ENCODE data around the gene SDC4. TPM values are rescaled to one million over a fixed set of nuclear protein-coding genes. Genes with fewer than 3 reads are reported as not detected.

SDC4 gene
- total and polyA plus RNA-seq, 2 experiments from 2014 or later: 28.5 to 39.9 TPM

- H3K4me1 Mint-ChIP-seq: peaks cover 11% of the 10 kb centered on the region; the same call in 2 of the 3 replicates
- H3K27ac Mint-ChIP-seq: no peak overlapping the region
- H3K27me3 Mint-ChIP-seq (ENCODE audit: insufficient read depth, low read depth, poor library complexity): peaks cover 23% of the 10 kb centered on the region
- no peaks in the 10 kb centered on the region; the same call in 1 of the 2 replicates for H4K20me1 ChIP-seq (replicated peaks; ENCODE audit: insufficient read depth)
- no peaks in the 10 kb centered on the region for H3F3A ChIP-seq (replicated peaks; ENCODE audit: low read depth)
- no peaks in the 10 kb centered on the region for H3K36me3 ChIP-seq (ENCODE audit: insufficient read depth)
- H3K9me3 Mint-ChIP-seq: no peaks in the 10 kb centered on the region; the same call in 2 of the 3 replicates
- H3K36me3 Mint-ChIP-seq (ENCODE audit: low read depth): peaks cover 2% of the 10 kb centered on the region; the same call in 1 of the 3 replicates
- peak overlapping the region; percentile 65 for H3K4me3 ChIP-seq
- TF ChIP-seq EZH2 (IDR thresholded peaks at IDR 0.05; ENCODE audit: low read depth, unreplicated experiment) (no peak), STAT1 (IDR thresholded peaks at IDR 0.05; ENCODE audit: unreplicated experiment) (no peak)
- H3K4me2 ChIP-seq: peak overlapping the region; percentile 76
- peaks cover 12% of the 10 kb centered on the region; the same call in 1 of the 2 replicates for H3K27me3 ChIP-seq (ENCODE audit: insufficient read depth)
- peaks cover 10% of the 10 kb centered on the region; the same call in 1 of the 2 replicates for H3K4me1 ChIP-seq (ENCODE audit: insufficient read depth)
- DNase-seq (ENCODE audit: low spot score) (peak; percentile 65), ATAC-seq (peak; percentile 40)
- H3K9me2 ChIP-seq (ENCODE audit: insufficient read depth): no peaks in the 10 kb centered on the region
- no peaks in the 10 kb centered on the region for H3K79me2 ChIP-seq (replicated peaks; ENCODE audit: insufficient read depth)
- no peak overlapping the region for H3K27ac ChIP-seq (ENCODE audit: low read depth)
- peak overlapping the region; percentile 47; the same call in 1 of the 3 replicates for H3K4me3 Mint-ChIP-seq
- peak overlapping the region; percentile 98 for H2AFZ ChIP-seq
These were observed 36.0 kb downstream of the SDC4 start for GRCh38 chr20:45312241-45312640.

DNA sequence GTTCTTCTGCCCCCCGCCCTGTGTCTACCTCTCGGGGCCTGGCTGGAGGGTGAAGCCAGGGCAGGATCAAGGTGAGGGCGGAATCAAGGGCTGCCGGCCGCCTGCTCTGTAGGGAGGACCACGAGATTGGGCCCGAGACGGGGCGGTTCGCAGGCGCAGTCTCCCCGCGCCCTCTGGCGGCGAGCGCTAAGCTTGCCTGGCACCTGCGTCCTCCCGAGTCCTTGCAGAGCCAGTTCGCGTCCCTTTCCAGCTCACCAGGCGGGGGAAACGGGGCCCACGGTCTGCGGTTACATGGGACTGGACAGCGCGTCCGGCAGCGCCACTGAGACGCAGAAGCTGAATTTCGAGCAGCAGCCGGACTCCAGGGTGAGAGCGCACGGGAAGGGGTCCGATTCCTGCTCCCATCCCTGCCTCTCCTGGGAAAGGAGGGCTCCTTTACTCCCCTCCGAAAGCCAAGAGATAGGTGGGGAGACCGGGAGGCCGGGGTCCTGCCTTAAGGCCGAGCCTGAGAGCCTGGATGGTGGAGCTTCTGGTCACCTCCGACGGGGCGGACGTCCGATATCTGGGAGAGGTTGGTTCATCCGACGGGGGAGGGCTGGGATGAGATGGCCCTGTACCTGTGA lies 36.5 kb downstream of the SDC4 start:
- H3K9me2 ChIP-seq (ENCODE audit: insufficient read depth): no peaks in the 10 kb centered on the region
- TF ChIP-seq ZNF462 (CRISPR knock-in tag; IDR thresholded peaks at IDR 0.05) (no peak), CTCF (conservative IDR thresholded peaks at IDR 0.05; ENCODE audit: low read depth in 2 of 2) (peak; percentile 77 to 94)
- peak; percentile 79 for ATAC-seq
- peaks cover 10% of the 10 kb centered on the region; the same call in 1 of the 2 replicates for H3K4me1 ChIP-seq (ENCODE audit: insufficient read depth)
- Mint-ChIP-seq H3K27me3 (ENCODE audit: insufficient read depth, low read depth, poor library complexity) (peaks cover 25% of the 10 kb centered on the region), H3K27ac (no peak overlapping the region), H3K9me3 (no peaks in the 10 kb centered on the region; the same call in 2 of the 3 replicates), H3K4me3 (peak overlapping the region; percentile 47; the same call in 2 of the 3 replicates), H3K4me1 (peaks cover 11% of the 10 kb centered on the region; the same call in 2 of the 3 replicates), H3K36me3 (ENCODE audit: low read depth) (peaks cover 2% of the 10 kb centered on the region; the same call in 1 of the 3 replicates)
- peak overlapping the region; percentile 76 for H3K4me2 ChIP-seq
- peak overlapping the region; percentile 98 for H2AFZ ChIP-seq
- H3F3A ChIP-seq (replicated peaks; ENCODE audit: low read depth): no peaks in the 10 kb centered on the region
- H3K79me2 ChIP-seq (replicated peaks; ENCODE audit: insufficient read depth): no peaks in the 10 kb centered on the region
- no peak overlapping the region for H3K27ac ChIP-seq (ENCODE audit: low read depth)
- peaks cover 12% of the 10 kb centered on the region; the same call in 1 of the 2 replicates for H3K27me3 ChIP-seq (ENCODE audit: insufficient read depth)
- no peaks in the 10 kb centered on the region for H3K36me3 ChIP-seq (ENCODE audit: insufficient read depth)
- peak overlapping the region; percentile 65 for H3K4me3 ChIP-seq
- no peaks in the 10 kb centered on the region; the same call in 1 of the 2 replicates for H4K20me1 ChIP-seq (replicated peaks; ENCODE audit: insufficient read depth)
- DNase-seq (ENCODE audit: low spot score): peak; percentile 95
